OCI-LY7 (cell line): Measurements from ENCODE around the gene MYCL. TPM values are rescaled to one million over a fixed set of nuclear protein-coding genes. Genes with fewer than 3 reads are reported as not detected.
"Not testable (repeated sequence)": the region's sequence is repeated elsewhere in the genome, so short reads cannot be mapped to it uniquely, and the experiment has no call there.

Experiments
- BruUV-seq: library from RNA; stranded (reverse); fragments of 400-500 nt; replicated peaks from 2 replicates; lab custom pipeline; 2021; lab: Mats Ljungman, UMichigan
- CTCF ChIA-PET: fragments of 300-600 bp; sonication (Branson Sonifier 250); formaldehyde crosslinking; loops from one replicate; lab custom pipeline; 2022; ENCODE audit warnings: antibody characterized with exemption; ENCODE audit not compliant: unreplicated experiment; lab: Charles Lee
- POLR2A ChIA-PET: fragments of 300-600 bp; sonication (Branson Sonifier 250); formaldehyde crosslinking; loops from one replicate; lab custom pipeline; 2022; ENCODE audit warnings: antibody characterized with exemption; lab: Charles Lee
- DNase-seq: peaks from one replicate; pipeline ENCODE4 v3.0.0-alpha.2; 2015; ENCODE audit warnings: low spot score
- H2AFZ ChIP-seq: fragments of 200-600 bp; sonication (generic), shearing (Covaris generic); 2 replicates; pipeline ENCODE4 v1.6.1; 2014; ENCODE audit warnings: mild to moderate bottlenecking, antibody characterized with exemption, low read length, moderate library complexity
- H3K27ac ChIP-seq: fragments of 200-600 bp; sonication (generic); 2 replicates; pipeline ENCODE4 v1.5.1; 2014; ENCODE audit warnings: mixed run types, low read depth, mild to moderate bottlenecking, moderate library complexity, low read length, inconsistent platforms; ENCODE audit not compliant: poor library complexity, severe bottlenecking
- H3K36me3 ChIP-seq: fragments of 200-600 bp; sonication (generic); 2 replicates; pipeline ENCODE4 v1.6.1; 2014; ENCODE audit warnings: mild to moderate bottlenecking, antibody characterized with exemption, low read length, moderate library complexity, mixed read lengths; ENCODE audit not compliant: insufficient read depth
- H3K4me1 ChIP-seq: fragments of 200-600 bp; sonication (generic); 2 replicates; pipeline ENCODE4 v1.5.1; 2014; ENCODE audit warnings: mild to moderate bottlenecking, low read length; ENCODE audit not compliant: insufficient read depth, poor library complexity, severe bottlenecking
- H3K4me2 ChIP-seq: fragments of 200-600 bp; sonication (generic); 2 replicates; pipeline ENCODE4 v1.6.1; 2014; ENCODE audit warnings: mild to moderate bottlenecking, low read length
- H3K4me3 ChIP-seq: fragments of 200-600 bp; sonication (generic); 2 replicates; pipeline ENCODE4 v1.5.1; 2014; ENCODE audit warnings: mild to moderate bottlenecking, low read depth, low read length; ENCODE audit not compliant: poor library complexity, severe bottlenecking
- H3K79me2 ChIP-seq: fragments of 200-600 bp; sonication (generic); 2 replicates; pipeline ENCODE4 v1.6.1; 2016; ENCODE audit warnings: low read depth, mild to moderate bottlenecking, low read length, moderate library complexity, mixed read lengths; ENCODE audit not compliant: insufficient read depth
- H3K9me2 ChIP-seq: fragments of 200-600 bp; sonication (generic); 2 replicates; pipeline ENCODE4 v1.6.1; 2016; ENCODE audit warnings: mild to moderate bottlenecking, low read length, mixed read lengths; ENCODE audit not compliant: insufficient read depth
- H3K9me3 ChIP-seq: fragments of 200-600 bp; sonication (generic); 2 replicates; pipeline ENCODE4 v1.6.1; 2014; ENCODE audit warnings: mild to moderate bottlenecking, mixed run types, low read length, mixed read lengths
- H4K20me1 ChIP-seq: fragments of 200-600 bp; sonication (generic); 2 replicates; pipeline ENCODE4 v1.6.1; 2014; ENCODE audit warnings: mild to moderate bottlenecking, antibody characterized with exemption, low read length, moderate library complexity, mixed read lengths; ENCODE audit not compliant: insufficient read depth
- EZH2phosphoT487 ChIP-seq: fragments of 200-600 bp; sonication (generic); IDR thresholded peaks from 2 replicates; pipeline ENCODE4 v1.6.1; 2018; ENCODE audit warnings: low read depth, borderline replicate concordance, mild to moderate bottlenecking, mixed run types, antibody characterized with exemption, low read length, moderate library complexity, mixed read lengths
- intact Hi-C: fragments of 100-400 bp; cut with micrococcal nuclease; formaldehyde crosslinking; loops from one replicate; pipeline ENCODE4 v1.10.0; 2022; ENCODE audit not compliant: unreplicated experiment
- total RNA-seq, 2 experiments: library from RNA; depleted of rRNA in 1 of 2; stranded (reverse); fragments of >200 nt in 1 of 2; shearing (Covaris generic) in 1 of 2; gene quantifications; 2 replicates each; pipeline ENCODE4 v1.2.3, GENCODE V29; 2014 to 2022
- TF ChIP-seq, protein P1 (sequence below): fragments of 200-600 bp; sonication (generic); conservative IDR thresholded peaks from 2 replicates; pipeline ENCODE4 v1.5.1; 2014; ENCODE audit warnings: mild to moderate bottlenecking, antibody characterized with exemption, low read length, moderate library complexity, mixed read lengths

MYCL gene
- total RNA-seq, 2 experiments from 2014 or later, result 0.41 to 1.0 TPM

DNA sequence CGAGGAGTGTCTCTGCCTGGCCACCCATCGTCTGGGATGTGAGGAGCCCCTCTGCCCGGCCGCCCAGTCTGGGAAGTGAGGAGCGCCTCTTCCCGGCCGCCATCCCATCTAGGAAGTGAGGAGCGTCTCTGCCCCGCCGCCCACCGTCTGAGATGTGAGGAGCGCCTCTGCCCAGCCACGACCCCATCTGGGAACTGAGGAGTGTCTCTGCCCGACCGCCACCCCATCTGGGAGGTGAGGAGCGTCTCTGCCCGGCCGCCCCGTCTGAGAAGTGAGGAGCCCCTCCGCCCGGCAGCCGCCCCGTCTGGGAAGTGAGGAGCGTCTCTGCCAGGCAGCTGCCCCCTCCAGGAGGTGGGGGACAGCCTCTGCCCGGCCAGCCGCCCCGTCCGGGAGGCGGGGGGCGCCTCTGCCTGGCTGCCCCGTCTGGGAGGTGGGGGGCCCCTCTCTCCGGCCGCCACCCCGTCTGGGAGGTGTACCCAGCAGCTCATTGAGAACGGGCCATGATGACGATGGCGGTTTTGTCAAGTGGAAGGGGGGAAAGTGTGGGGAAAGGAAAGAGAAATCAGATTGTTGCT lies 32.1 kb downstream of the MYCL start:
- H3K4me2 ChIP-seq, H3K4me1 ChIP-seq, H3K4me3 ChIP-seq, DNase-seq, intact Hi-C loops, BruUV-seq, H4K20me1 ChIP-seq, H2AFZ ChIP-seq, CTCF ChIA-PET, H3K9me2 ChIP-seq, H3K27ac ChIP-seq, H3K9me3 ChIP-seq: not testable (repeated sequence)
- POLR2A ChIA-PET, result interaction anchor here (0.6 to 1.0 kb wide), 3 partner anchors 11 to 33 kb away, joined by 3 to 5 read pairs (median 3); no protein-coding TSS in a partner anchor
- H3K36me3 ChIP-seq, result peaks cover 26% of the 10 kb centered on the region
- peaks cover 38% of the 10 kb centered on the region for H3K79me2 ChIP-seq

DNA sequence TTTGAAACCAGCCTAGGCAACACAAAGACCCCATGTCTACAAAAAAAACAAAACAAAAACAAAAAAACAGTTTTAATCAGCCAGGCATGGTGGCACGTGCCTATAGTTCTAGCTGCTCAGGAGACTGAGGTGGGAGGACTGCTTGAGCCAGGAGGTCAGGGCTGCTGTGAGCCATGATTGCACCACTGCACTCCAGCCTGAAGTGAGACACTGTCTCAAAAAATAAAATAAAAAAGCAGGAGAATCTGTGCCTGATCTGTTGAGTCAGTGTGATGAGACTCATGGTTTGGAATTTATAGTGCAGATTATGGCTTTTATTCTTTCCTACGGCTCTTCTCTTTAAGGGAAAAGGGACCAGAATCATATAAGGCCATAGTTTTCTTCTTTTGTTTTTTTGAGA lies 35.0 kb downstream of the MYCL start:
- TF ChIP-seq, protein P1, sequence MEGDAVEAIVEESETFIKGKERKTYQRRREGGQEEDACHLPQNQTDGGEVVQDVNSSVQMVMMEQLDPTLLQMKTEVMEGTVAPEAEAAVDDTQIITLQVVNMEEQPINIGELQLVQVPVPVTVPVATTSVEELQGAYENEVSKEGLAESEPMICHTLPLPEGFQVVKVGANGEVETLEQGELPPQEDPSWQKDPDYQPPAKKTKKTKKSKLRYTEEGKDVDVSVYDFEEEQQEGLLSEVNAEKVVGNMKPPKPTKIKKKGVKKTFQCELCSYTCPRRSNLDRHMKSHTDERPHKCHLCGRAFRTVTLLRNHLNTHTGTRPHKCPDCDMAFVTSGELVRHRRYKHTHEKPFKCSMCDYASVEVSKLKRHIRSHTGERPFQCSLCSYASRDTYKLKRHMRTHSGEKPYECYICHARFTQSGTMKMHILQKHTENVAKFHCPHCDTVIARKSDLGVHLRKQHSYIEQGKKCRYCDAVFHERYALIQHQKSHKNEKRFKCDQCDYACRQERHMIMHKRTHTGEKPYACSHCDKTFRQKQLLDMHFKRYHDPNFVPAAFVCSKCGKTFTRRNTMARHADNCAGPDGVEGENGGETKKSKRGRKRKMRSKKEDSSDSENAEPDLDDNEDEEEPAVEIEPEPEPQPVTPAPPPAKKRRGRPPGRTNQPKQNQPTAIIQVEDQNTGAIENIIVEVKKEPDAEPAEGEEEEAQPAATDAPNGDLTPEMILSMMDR, result no peak
- TF ChIP-seq EZH2phosphoT487, result no peak

DNA sequence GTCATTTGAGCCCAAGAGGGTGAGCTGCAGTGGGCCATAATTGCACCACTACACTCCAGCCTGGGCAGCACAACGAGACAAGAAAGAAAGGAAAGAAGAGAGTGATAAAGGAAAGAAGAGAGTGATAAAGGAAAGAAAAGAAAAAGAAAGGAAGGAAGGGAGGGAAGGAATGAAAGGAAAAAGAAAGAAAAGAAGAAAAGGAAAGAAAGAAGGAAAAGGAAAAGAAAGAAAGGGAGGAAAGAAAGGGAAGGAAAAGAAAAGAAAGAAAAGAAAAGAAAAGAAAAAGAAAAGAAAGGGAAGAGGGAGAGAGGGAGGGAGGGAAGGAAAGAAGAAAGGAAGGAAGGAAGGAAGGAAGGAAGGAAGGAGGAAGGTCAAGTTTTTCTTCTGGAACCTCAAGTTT lies 36.0 kb downstream of the MYCL start:
- DNase-seq, result no peak
- H3K4me1 ChIP-seq, result no peaks in the 10 kb centered on the region
- peaks cover 26% of the 10 kb centered on the region for H3K36me3 ChIP-seq
- H3K79me2 ChIP-seq, result peaks cover 25% of the 10 kb centered on the region; the same call in 1 of the 2 replicates
- no peak overlapping the region for H3K27ac ChIP-seq
- no peaks in the 10 kb centered on the region for H3K9me2 ChIP-seq
- no TSS peak for BruUV-seq
- POLR2A ChIA-PET, result interaction anchor here (0.7 kb wide), 1 partner anchor 172 kb away, joined by 3 read pairs; no protein-coding TSS in a partner anchor
- CTCF ChIA-PET, result no interaction called here
- intact Hi-C loops, result no loop called here
- no peak overlapping the region for H3K4me3 ChIP-seq
- H4K20me1 ChIP-seq, result peaks cover 5% of the 10 kb centered on the region; the same call in 1 of the 2 replicates
- H2AFZ ChIP-seq, result no peak overlapping the region
- H3K9me3 ChIP-seq, result no peaks in the 10 kb centered on the region
- TF ChIP-seq EZH2phosphoT487, result no peak
- TF ChIP-seq, protein P1, result no peak
- no peak overlapping the region for H3K4me2 ChIP-seq

More for the DNA sequence above, 35.0 kb downstream of the MYCL start:
- H2AFZ ChIP-seq, result no peak overlapping the region
- H3K4me1 ChIP-seq, result no peaks in the 10 kb centered on the region
- H3K9me2 ChIP-seq, result no peaks in the 10 kb centered on the region
- ChIA-PET CTCF (no interaction called here), POLR2A (no interaction called here)
- intact Hi-C loops, result no loop called here
- H3K36me3 ChIP-seq, result peaks cover 29% of the 10 kb centered on the region
- H4K20me1 ChIP-seq, result peaks cover 5% of the 10 kb centered on the region; the same call in 1 of the 2 replicates
- H3K4me3 ChIP-seq, result no peak overlapping the region
- H3K27ac ChIP-seq, result no peak overlapping the region
- no peak overlapping the region for H3K4me2 ChIP-seq
- H3K9me3 ChIP-seq, result no peaks in the 10 kb centered on the region
- BruUV-seq, result no TSS peak
- no peak for DNase-seq
- H3K79me2 ChIP-seq, result peaks cover 30% of the 10 kb centered on the region; the same call in 1 of the 2 replicates
